GM12878 (cell line): ENCODE data around the gene TMEM171. TPM values are rescaled to one million over a fixed set of nuclear protein-coding genes. Genes with fewer than 3 reads are reported as not detected.

ENCODE experiments used
- FOS ChIP-seq: IDR thresholded peaks from 3 replicates; pipeline ENCODE4 v1.6.1; 2011; ENCODE audit warnings: borderline replicate concordance; ENCODE audit not compliant: insufficient read length; ENCODE audit errors: extremely low read depth
- polyA plus RNA-seq, 11 experiments: library from polyadenylated mRNA; depleted of rRNA in 4 of 11; unstranded in 6 of 11; stranded (reverse) in 5 of 11; fragments of >200 nt; fragmentation: Nextera tagmentation in 4 of 11; fragmentation: Illumina TruSeq in 1 of 11; extraction: Ambion mirVana in 4 of 11; extraction: Trizol in 1 of 11; gene quantifications; 1 replicate in 1 of 11; 2 replicates in 10 of 11; pipeline versions ENCODE4 v1.2.1 to v1.2.3, GENCODE V29; 2011 to 2016; ENCODE audit warnings: inconsistent platforms in 2 of 11, missing spikeins in 2 of 11, low read depth in 1 of 11
- total RNA-seq, 4 experiments: library from RNA; depleted of rRNA in 3 of 4; stranded (reverse); fragments of >200 nt in 3 of 4; fragmentation: Illumina TruSeq in 1 of 4; extraction: Trizol in 1 of 4; gene quantifications; 2 replicates each; pipeline versions ENCODE4 v1.2.1 to v1.2.3, GENCODE V29; 2013 to 2021
- TF ChIP-seq, protein P1 (sequence below): fragments of 450-650 bp; formaldehyde crosslinking; IDR thresholded peaks from 2 replicates; pipeline ENCODE4 v1.4.0; 2022; ENCODE audit warnings: mild to moderate bottlenecking, moderate library complexity

Gene TMEM171
- total and polyA plus RNA-seq, 10 of the 15 experiments (the other 5 are each of a cell fraction or from before 2014, with no cell fraction given) = not detected

DNA sequence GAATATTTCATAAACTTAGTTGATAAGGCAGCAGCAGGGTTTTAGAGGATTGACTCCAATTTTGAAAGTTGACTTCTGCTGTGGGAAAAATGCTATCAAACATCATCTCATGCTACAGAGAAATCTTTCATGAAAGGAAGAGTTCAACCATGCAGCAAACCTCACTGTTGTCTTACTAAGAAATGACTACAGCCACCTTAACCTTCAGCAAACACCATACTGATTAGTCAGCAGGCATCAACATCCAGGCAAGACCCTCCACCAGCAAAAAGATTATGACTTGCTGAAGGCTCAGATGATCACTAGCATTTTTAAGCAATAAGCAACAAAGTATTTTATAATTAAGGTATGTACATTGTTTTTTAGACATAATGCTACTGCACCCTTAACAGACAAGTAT is 60.2 kb downstream of the TMEM171 start (continued):
- TF ChIP-seq, protein P1, sequence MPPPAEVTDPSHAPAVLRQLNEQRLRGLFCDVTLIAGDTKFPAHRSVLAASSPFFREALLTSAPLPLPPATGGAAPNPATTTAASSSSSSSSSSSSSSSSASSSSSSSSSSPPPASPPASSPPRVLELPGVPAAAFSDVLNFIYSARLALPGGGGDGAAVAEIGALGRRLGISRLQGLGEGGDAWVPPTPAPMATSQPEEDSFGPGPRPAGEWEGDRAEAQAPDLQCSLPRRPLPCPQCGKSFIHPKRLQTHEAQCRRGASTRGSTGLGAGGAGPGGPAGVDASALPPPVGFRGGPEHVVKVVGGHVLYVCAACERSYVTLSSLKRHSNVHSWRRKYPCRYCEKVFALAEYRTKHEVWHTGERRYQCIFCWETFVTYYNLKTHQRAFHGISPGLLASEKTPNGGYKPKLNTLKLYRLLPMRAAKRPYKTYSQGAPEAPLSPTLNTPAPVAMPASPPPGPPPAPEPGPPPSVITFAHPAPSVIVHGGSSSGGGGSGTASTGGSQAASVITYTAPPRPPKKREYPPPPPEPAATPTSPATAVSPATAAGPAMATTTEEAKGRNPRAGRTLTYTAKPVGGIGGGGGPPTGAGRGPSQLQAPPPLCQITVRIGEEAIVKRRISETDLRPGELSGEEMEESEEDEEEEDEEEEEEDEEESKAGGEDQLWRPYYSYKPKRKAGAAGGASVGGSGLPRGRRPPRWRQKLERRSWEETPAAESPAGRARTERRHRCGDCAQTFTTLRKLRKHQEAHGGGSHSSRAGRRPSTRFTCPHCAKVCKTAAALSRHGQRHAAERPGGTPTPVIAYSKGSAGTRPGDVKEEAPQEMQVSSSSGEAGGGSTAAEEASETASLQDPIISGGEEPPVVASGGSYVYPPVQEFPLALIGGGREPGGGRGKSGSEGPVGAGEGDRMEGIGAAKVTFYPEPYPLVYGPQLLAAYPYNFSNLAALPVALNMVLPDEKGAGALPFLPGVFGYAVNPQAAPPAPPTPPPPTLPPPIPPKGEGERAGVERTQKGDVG (CRISPR knock-in tag) = no peak
- no peak for TF ChIP-seq FOS

Other genes with a start within 250 kb of the TMEM171 start
- gene FCHO2, start 164.5 kb upstream of the TMEM171 start, total RNA-seq (2014; rRNA removed) = 0.16 and 0.17 TPM in 2 replicates
- gene FCHO2, start 164.5 kb upstream of the TMEM171 start, total RNA-seq (2014; rRNA removed; fragmentation: Illumina TruSeq; extraction: Trizol) = 0.18 and 0.28 TPM in 2 replicates
- gene FCHO2, start 164.5 kb upstream of the TMEM171 start, total RNA-seq (2021) = 0.11 and 0.51 TPM in 2 replicates
- gene FCHO2, start 164.5 kb upstream of the TMEM171 start, polyA plus RNA-seq (2011; rRNA removed) = 1.4 and 2.0 TPM in 2 replicates
- 0.15 and 0.19 TPM in 2 replicates for gene FCHO2, start 164.5 kb upstream of the TMEM171 start, polyA plus RNA-seq (2014; fragmentation: Illumina TruSeq; extraction: Trizol)
- under 1 TPM; 0.05 to 0.19 TPM for gene FCHO2, start 164.5 kb upstream of the TMEM171 start, polyA plus RNA-seq (2014; fragmentation: Nextera tagmentation; extraction: Ambion mirVana)
- 0.08 and 0.18 TPM in 2 replicates for gene FCHO2, start 164.5 kb upstream of the TMEM171 start, polyA plus RNA-seq (2014; rRNA removed)
- under 1 TPM; 0.11 to 0.46 TPM for gene FCHO2, start 164.5 kb upstream of the TMEM171 start, polyA plus RNA-seq (2016; fragmentation: Nextera tagmentation; extraction: Ambion mirVana)
- gene TMEM174, start 52.6 kb downstream of the TMEM171 start, total RNA-seq (2014; rRNA removed) = not detected in 2 replicates
- not detected in 2 replicates for gene TMEM174, start 52.6 kb downstream of the TMEM171 start, total RNA-seq (2014; rRNA removed; fragmentation: Illumina TruSeq; extraction: Trizol)
- gene TMEM174, start 52.6 kb downstream of the TMEM171 start, total RNA-seq (2021) = not detected in 2 replicates
- not detected in 2 replicates for gene TMEM174, start 52.6 kb downstream of the TMEM171 start, polyA plus RNA-seq (2011; rRNA removed)
- not detected in 2 replicates for gene TMEM174, start 52.6 kb downstream of the TMEM171 start, polyA plus RNA-seq (2014; fragmentation: Illumina TruSeq; extraction: Trizol)
- not detected for gene TMEM174, start 52.6 kb downstream of the TMEM171 start, polyA plus RNA-seq (2014; fragmentation: Nextera tagmentation; extraction: Ambion mirVana)
- gene TMEM174, start 52.6 kb downstream of the TMEM171 start, polyA plus RNA-seq (2014; rRNA removed) = not detected in 2 replicates
- not detected for gene TMEM174, start 52.6 kb downstream of the TMEM171 start, polyA plus RNA-seq (2016; fragmentation: Nextera tagmentation; extraction: Ambion mirVana)